ENCODE results near the gene SYNPR.

- TF ChIP-seq CTCF (IDR thresholded peaks at IDR 0.05) (no peak), POLR2A (IDR thresholded peaks at IDR 0.05) (no peak)
Observed at GRCh38 chr3:63242124-63242523, 36.0 kb upstream of the SYNPR start.

Data from right lobe of liver (tissue), 4 donors.